Fibroblast of skin of left biceps (primary cell): ENCODE results near the gene PTPN21.
"Not testable (repeated sequence)": the region's sequence is repeated elsewhere in the genome, so short reads cannot be mapped to it uniquely, and the experiment has no call there.

Source experiments
- DNase-seq, 2 experiments: peaks; one replicate each; pipeline ENCODE4 v3.0.0-alpha.2; 2013; ENCODE audit warnings: low read depth in 2 of 2

The PTPN21 gene

DNA sequence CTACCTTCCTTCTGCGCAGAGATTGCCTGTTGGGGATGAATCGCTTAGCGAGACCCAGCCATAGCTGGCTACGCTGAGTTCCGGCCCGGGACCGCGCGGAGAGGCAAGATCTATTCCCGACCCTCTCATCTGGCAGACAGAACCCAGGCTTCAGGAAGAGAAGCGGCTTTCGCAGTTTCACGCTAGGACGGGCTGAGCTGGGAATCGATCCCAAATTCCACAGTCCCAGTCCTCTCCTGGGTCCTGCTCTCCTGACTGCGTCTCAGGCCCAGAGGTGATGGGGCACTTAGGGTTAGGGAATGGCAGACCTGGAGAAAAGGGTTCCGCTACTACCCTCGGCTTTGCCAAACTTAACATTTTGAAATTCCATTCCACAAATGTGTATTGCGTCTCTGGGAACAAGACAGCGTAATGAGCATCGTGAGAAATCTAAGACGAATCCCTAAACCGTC, 2.8 kb downstream of the PTPN21 start:
- DNase-seq, result no peak

DNA sequence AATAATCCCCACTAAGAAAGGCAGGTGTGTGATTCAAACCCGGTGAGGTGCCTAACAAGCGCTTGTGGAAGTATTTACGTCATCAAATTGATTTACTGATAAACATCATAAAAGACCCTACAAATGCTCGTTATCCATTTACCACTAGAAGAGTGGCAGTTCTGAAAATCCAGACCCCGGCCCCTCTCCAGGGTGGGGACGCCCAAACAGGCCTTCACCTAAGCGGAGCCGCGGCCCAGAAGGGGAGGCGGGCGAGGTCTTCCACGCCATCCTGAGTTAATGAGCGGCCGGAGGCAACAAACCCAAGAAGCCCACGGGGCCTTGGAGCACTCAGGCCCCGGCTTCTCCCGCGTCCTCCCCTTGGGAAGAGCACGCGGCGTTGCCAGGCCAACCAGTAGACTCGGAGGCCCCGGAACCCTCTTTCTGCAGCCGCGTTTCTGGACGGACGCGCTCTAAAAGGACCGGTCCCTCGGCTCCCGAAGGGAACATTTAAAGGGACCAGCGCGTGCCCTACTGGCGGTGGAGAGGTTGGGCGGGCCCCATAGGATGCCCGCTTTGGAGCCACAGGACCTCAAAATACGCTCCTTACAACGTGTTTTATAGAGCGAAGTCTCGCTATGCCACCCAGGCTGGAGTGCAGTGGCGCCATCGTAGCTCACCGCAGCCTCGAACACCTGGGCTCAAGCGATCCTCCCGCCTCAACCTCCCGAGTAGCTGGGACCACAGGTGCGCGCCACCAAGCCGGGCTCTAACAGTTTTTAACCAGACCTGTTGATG, 3.5 kb downstream of the PTPN21 start:
- DNase-seq, result peak; percentile 59 to 62

DNA sequence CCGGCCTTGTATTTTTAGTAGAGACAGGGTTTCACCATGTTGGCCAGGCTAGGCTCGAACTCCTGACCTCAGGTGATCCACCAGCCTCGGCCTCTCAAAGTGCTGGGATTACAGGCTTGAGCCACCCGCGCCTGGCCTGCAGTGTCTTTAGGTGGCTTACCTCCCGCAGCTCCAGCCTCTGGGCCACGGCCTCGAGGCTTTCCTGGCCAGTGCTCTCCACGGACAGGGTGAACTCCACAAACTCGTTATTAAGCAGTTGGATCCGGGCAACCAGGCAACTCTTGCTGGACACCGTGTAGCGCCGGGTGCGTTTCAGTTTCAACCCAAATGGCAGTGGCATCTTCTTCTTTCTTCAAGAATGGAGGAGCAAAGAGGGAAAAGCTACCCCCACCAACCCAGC, 4.7 kb downstream of the PTPN21 start:
- DNase-seq, result no peak

DNA sequence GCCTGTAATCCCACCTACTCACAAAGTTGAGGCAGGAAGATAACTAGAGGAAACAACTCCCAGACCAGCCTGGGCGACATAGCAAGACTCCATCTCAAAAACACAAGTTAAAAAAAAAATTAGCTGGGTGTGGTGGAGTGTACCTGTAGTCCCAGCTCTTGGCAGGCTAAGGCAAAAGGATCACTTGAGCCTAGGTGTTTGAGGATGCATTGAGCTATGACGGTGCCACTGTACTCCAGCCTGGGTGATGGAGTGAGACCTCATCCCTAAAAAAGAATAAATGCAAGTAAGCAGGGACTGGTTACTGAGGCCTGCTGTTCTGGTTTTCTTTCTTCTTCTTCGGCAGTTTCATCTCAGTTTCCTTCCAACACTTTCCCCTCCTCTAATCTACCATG, 7.4 kb downstream of the PTPN21 start:
- no peak for DNase-seq

DNA sequence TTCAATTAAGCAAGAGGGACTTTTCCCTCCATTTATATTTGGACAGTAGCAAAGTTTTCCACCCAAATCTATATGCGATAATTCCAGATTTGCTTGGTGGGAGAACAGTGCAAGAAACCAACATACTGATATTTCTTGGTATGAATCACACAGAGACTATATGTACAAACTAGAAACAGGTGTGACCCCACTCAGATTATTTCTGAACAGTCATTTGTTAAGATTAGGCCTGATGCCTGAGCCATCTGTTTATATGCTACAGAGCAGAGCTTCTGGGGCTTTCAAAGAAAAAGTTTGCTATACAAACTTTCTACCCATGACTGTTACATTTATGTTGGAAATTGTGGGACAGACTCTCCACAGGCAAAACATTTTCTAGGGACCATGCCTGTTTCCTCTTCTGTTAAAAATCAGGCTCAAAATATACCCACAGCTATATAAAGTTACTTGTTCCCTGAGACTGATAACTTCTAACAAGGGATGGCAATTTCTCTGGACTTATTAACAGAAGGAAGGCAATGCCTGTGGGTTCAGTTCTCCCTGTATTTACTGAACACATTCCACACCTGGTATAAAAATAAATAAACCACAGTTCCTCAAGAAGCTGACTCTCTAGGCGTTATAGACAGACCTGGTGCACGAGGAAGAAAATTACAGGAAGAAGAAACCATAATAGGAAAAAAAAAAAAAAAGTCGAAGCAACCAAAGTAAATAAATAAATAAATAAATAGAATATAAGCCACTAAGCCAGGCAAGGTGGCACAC, 8.0 kb downstream of the PTPN21 start:
- no peak for DNase-seq

DNA sequence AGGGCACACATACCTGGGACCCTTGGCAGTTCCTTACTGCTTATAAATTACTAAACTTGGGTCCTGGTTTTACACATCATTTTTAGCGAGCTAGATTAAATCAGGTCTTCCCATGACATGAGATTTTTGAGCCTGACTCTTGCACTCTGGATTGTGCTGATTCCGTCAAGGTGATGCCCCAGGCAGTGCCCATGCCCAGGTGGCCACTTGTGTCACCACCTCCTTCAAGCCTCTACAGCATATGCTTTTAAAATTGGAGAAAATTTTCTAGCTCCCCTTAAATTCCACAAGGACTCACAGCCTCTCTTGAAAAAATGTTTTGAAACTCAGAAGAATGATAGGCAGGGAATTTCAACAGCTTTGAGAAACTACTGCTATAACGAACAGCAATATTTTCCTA, 9.6 kb downstream of the PTPN21 start:
- DNase-seq, result no peak

DNA sequence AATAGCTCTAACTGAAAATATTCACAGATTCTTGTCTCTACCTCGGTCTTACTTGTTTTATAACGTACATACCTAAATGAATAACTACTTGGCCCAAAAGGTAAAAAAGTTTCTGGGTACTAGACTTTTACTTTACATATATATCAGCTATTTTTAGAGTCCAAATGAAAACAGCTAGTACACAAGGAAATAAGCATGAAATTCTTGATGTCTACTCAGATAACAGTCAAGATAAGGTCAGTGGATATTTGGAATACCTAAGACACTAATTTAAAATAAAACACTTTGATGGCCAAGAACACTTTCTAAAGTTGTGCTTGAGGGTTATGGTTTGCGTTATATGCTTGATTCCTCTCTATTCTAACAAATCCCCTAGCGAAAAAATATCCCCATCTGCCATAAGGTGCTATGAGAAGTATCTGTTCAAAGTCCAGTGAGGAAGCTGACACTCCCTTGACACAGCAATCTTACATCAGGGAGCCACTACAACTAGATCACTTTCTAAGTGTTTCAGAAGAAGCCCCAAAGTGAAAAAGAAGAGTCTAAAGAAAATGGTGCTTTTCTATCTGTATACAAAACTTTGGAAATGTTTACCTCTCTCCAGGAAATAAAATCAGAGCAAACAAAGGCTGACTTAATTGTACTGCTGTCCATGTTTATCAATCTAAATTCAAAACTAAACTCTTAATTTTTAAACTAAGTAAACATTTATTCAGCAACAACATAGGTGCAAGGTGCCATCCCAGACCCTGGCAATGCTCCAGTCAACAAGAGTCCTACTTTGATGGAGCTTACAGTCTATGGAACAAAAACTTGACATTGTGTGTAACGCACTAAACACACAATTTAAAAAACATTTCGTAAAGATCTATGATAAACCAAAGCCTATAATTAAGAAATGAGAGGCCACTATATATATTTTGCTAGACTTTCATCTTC, 11.7 kb downstream of the PTPN21 start:
- DNase-seq, result no peak

DNA sequence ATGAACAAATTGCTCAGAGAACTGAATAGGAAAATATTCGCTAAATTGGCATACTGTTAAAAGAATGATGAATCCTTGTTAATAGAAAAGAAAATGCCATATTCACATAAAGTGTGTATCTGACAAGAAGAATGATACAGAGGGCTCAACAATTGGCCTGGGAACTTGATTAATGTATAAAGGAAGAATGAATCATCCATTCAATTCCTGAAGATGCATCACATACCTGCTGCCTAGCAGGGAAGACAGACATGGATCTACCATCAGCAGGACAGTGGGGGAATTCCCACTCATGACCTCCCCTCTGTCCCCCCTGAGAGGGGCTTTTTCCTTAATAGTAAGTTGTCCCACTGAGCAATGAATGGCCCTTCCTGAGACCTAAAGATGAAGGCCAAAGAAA, 13.5 kb downstream of the PTPN21 start:
- DNase-seq, result no peak

DNA sequence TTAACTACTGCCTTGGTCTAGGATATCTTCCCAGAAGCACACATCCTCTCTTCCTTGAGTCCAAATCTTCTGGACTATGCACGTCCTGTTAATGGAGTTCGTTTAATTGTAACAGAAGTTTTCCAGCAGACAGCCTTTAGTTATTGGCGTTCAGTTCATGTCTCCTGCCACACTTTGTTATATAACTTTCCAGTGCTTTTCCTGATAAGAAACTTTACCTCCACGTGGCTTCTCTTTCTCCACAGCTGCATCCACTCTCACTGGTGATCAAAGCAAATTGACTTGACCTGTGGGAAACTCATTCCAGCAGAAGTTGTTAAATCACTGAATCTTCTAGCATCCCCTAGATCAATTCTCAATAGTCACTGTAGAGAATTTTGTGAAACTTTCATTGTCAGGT, 19.0 kb downstream of the PTPN21 start:
- no peak for DNase-seq

DNA sequence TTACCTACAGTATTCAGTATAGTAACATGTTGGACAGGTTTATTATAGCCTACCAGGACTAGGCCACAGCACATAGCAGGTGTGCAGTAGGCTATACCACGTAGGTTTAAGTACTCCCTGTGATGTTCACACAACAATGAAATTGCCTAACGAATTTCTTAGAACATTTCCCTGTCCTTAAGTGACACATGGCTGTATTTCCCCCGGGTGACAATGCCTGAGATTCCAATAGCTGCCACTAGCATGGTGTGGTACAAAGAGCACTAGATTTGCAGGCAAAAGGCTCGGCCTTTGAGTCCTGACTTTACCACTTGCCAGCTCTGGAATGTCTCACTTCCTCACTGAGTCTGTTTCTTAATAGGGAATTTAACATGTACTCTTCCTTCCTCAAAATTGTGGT, 19.7 kb downstream of the PTPN21 start:
- DNase-seq, result no peak

DNA sequence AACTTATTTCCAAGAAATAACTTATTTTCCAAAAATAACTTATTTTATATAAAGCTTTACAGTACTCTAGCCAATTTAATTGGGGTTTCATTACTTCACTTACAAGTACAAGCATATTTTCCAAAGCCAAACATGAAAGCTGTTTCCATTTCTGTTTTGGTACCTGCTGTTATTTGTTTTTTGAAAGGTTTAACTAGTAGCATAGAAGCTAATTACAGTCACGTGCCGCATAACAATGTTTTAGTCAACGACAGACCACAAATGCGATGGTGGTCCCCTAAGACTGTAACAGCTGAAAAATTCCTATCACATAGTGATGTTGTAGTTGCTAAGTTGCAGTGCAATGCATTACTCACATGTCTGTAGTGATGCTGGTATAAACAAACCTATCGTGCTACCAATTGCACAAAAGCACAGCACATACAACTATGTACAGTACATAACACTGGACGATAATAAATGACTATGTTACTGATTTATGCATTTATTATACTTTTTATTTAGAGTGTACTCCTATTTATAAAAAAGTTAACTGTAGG, 21.7 kb downstream of the PTPN21 start:
- no peak for DNase-seq

DNA sequence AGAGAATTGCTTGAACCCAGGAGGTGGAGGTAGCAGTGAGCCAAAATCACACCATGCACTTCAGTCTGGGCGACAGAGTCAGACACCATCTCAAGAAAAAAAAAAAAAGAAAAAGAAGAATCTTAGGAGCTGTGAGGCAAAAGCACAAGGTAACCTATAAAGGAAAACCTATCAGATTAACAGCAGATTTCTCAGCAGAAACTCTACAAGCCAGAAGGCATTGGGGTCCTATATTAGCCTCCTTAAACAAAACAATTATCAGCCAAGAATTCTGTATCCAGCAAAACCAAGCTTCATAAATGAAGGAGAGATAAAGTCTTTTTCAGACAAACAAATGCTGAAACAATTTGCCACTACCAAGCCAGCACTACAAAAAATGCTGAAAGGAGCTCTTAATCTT, 24.9 kb downstream of the PTPN21 start:
- not testable (repeated sequence) for DNase-seq

DNA sequence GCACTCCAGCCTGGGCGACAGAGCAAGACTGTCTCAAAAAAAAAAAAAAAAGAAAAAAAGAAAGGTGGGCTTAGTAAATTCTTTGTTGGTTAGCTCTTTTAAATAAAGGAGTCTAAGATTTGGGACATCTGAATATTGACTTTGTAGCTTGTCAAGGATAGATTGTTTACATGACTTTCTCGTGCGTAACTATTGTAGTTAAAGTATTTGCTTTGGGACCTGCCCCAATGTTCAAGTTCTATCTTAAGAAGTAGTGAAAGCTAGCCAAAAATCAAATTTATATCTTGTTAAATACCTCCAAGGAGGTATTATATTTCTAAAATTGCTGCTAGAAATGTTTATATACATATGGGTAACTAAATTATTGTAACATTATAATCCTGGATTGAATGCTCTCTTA, 32.4 kb downstream of the PTPN21 start:
- DNase-seq, result no peak

DNA sequence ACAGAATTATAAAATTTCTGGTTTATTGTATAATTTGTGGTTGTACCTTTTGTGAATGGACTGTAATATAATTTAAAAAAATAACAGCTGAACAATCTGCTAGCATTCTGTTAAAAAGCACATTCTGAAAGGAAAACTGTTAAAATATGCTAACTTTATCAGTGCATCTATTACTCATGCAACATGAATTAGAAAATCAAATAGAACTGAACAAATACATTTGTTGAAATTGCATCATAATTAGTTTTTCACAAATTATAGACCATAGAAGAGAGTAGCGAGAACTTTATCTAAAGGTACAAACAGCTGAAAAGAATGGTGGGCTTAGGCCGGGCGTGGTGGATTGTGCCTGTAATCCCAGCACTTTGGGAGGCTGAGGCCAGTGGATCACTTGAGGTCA, 33.0 kb downstream of the PTPN21 start:
- DNase-seq, result no peak

DNA sequence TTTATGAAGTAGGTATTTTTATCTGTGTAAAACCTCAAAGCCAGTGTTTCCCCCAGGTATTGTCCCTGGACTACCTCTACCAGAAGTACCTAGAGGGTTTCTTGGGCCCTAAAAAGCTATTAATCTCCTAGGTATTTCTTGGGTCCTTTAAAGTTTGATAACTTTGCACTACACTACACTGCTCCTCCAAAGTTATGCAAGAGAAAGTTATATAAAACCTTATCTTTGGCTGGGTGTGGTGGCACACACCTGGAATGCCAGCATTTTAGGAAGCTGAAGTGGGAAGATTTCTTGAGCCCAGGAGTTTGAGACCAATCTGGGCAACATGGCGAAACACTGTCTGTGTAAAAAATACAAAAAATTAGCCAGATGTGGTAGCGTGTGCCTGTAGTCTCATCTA, 34.9 kb downstream of the PTPN21 start:
- no peak for DNase-seq

DNA sequence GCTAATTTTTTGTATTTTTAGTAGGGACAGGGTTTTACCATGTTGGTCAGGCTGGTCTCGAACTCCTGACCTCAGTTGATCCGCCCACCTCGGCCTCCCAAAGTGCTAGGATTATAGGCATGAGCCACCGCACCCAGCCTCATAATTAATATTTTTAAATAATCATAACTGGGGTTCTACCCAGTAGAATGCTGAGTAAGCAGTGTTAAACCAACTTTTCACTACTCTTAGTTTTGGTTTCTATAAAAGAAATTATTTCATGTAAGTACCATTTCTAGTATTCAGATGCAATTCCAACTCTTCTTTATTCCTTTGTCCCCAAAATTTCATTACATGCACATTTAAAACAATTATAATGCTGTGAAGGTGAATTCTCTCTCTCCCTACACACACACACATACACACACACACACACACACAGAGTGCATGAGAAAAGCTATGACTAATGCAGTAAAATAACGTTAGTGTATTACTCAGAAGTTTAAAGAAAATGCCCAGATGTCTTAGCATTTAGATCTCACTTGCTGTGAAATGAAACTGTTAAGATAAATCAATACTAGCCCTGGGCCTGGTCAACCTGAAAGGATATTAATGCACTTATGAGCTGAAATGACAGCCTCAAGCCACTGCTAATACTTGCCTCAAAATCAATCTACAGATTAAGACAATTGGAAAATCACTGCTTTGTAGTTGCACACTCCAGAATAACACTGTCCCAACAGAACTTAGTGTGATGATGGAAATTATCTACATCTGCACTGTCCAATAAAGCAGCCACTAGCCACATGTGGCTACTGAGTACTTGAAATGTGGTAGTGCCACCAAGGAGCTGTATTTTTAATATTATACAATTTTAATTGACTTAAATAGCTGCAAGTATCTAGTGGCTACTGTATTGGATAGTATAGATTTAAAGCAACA, 36.0 kb downstream of the PTPN21 start:
- peak; percentile 28 to 39 for DNase-seq

DNA sequence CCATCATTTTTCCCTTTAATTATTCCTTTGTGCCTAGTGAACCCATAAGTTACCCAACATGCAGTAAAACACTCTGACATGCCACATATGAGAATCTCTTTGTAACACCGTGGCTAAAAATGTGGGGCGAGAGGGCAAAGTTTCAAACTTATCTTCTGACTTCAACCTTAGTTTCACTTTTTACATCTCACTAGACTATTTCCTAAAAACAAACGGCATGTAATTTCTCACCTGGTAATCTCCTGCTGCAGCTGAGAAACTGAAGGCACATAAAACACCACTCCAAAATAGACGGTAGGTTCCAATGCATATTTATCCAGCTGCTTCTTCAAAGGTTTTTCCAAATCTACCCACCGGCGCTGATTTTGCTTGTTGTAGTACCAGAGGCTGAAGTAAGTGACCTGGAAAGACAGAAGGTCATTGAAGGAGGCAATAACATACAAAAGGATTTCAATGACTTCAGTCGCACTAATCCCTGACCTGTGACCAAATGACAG, 37.9 kb downstream of the PTPN21 start:
- DNase-seq, result no peak

DNA sequence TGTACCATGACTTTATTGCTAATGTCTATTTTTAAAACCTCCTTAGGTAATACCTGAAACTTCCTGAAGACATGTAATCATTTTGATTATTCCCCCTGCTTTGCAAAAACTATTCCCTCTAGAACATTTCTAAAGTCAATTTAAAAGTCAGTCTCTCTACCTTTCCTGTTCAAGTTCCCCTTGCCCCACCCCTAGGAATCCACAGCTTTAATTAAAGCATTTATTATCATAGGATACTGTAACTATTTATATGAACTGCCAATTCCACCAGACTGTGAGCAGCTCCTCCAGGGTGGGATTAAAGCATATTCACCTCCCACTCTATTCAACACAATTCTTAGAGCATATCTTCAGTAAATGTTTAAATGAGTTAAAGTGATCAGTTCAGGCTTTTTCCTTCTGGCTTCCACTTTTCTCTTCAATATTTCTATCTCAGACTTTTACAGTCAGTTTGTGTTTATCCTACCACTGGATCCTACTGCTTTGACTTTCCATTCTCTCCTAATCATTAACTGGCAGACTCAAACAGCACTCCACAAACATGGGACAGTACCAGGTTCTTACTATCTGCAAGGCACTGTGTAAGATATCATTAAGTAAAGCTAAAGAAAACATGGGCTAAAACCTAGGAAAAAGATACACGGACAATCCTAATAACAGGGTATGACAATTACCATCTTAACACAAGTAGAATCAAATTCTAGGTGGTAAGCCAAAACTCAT, 39.1 kb downstream of the PTPN21 start:
- DNase-seq, result no peak

DNA sequence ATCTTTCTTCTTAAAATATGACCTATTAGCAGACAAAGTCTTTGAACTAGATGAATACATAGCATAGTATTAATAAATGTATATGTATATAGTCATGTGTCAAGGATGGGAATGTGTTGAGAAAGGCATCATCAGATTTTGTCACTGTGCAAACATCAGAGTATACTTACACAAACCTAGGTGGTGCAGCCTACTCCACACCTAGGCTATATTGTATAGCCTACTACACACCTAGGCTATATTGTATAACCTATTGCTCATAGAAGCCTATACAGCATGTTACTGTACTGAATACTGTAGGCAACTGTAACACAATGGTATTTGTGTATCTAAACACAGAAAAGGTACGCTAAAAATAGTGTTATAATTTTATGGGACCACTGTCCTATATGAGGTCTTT, 47.6 kb downstream of the PTPN21 start:
- no peak for DNase-seq

DNA sequence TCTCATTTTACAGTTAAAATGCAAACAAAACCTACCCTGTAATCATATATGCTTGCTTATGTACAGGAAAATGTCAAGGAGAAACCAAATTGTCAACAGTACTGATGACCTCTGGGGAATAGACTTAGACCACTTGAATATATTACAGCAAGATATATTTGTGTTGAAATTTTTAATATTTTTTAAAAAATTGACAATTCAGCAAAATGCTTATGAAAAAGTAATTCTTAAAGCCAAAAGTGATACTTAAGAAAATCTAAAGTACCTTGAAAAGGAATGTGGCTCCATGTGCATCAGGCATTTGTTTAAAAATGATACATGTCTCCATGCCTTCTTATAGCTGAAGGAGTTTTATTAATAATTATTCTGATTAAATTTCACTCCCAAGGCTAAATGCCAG, 49.2 kb downstream of the PTPN21 start:
- no peak for DNase-seq
